WI38 (cell line): ENCODE measurements around the gene SARDH.

ENCODE experiments used
- H3K4me3 ChIP-seq: 2 replicates; pipeline ENCODE4 v1.5.1; 2011; ENCODE audit warnings: low read depth, mild to moderate bottlenecking, control low read depth, low read length
- CTCF ChIP-seq: IDR thresholded peaks from 2 replicates; pipeline ENCODE4 v1.5.1; 2012; ENCODE audit warnings: low read depth, mild to moderate bottlenecking, control low read depth, low read length

SARDH gene

GRCh38 chr9:133706307-133707050, 31.7 kb downstream of the SARDH start:
- no peak overlapping the region for H3K4me3 ChIP-seq
- TF ChIP-seq CTCF = no peak

- no peak overlapping the region for H3K4me3 ChIP-seq
- no peak for TF ChIP-seq CTCF
Measured at GRCh38 chr9:133705576-133705975, 32.6 kb downstream of the SARDH start.

- no peak for TF ChIP-seq CTCF
- no peak overlapping the region for H3K4me3 ChIP-seq
Measured at GRCh38 chr9:133704711-133705181, 33.4 kb downstream of the SARDH start.

- H3K4me3 ChIP-seq = no peak overlapping the region
- TF ChIP-seq CTCF = no peak
Measured at GRCh38 chr9:133703591-133704399, 34.4 kb downstream of the SARDH start.

GRCh38 chr9:133702798-133703590, 35.2 kb downstream of the SARDH start:
- no peak for TF ChIP-seq CTCF
- no peak overlapping the region for H3K4me3 ChIP-seq

- TF ChIP-seq CTCF = no peak
- H3K4me3 ChIP-seq = no peak overlapping the region
Measured at GRCh38 chr9:133701981-133702797, 36.0 kb downstream of the SARDH start.
